Type B pancreatic cell (in vitro differentiated cells): ENCODE data around the gene ZMYND11. TPM values are rescaled to one million over a fixed set of nuclear protein-coding genes. Genes with fewer than 3 reads are reported as not detected.

Experiments used
- DNase-seq: peaks from one replicate; pipeline ENCODE4 v3.0.0; 2021; ENCODE audit warnings: mixed read lengths; ENCODE audit not compliant: unreplicated experiment; ENCODE audit errors: extremely low spot score
- H3K27ac Mint-ChIP-seq: 2 replicates; pipeline ENCODE4 v1.8.0; 2021; ENCODE audit warnings: mild to moderate bottlenecking, mixed read lengths
- H3K27me3 Mint-ChIP-seq: 2 replicates; pipeline ENCODE4 v1.8.0; 2021; ENCODE audit warnings: mixed read lengths
- H3K36me3 Mint-ChIP-seq: 2 replicates; pipeline ENCODE4 v1.8.0; 2021; ENCODE audit warnings: mixed read lengths
- H3K4me1 Mint-ChIP-seq: one replicate; pipeline ENCODE4 v1.8.0; 2021; ENCODE audit warnings: mixed read lengths; ENCODE audit not compliant: unreplicated experiment
- H3K4me3 Mint-ChIP-seq: 2 replicates; pipeline ENCODE4 v1.8.0; 2021; ENCODE audit warnings: mild to moderate bottlenecking, mixed read lengths
- H3K9me3 Mint-ChIP-seq: 2 replicates; pipeline ENCODE4 v1.8.0; 2021; ENCODE audit warnings: mixed read lengths
- total RNA-seq: library from RNA; stranded (reverse); gene quantifications from 2 replicates; pipeline ENCODE4 v1.2.1, GENCODE V29; 2021; ENCODE audit warnings: low replicate concordance
- TF ChIP-seq, protein P1 (sequence below): fragments of 200-600 bp; sonication (generic); conservative IDR thresholded peaks from 2 replicates; pipeline ENCODE4 v1.5.0; 2021; ENCODE audit warnings: antibody characterized with exemption, mild to moderate bottlenecking

Gene ZMYND11
- total RNA-seq, 1 donor from 2014 or later: 58.7 TPM

DNA sequence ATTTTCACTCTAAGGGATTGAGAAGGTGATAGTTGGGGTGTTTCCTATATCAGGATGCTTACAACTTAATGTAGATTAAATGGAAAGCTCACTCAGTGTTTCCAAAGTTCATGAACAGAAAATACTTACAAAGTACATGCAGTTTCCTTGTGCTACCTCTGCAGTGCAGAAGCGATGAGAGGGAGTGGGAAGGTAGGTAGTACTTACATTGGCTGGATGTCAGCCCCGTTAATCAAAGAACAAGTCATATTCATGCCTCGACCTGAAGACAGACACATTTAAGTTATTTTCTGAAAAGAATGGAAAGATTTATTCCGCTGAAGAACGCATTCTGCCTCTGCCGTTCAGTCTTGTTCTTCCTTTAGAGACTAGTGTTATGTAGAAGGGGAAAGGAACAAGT lies 93.1 kb downstream of the ZMYND11 start:
- DNase-seq: no peak
- no peaks in the 10 kb centered on the region for H3K27me3 Mint-ChIP-seq
- H3K27ac Mint-ChIP-seq: no peak overlapping the region
- H3K4me3 Mint-ChIP-seq: no peak overlapping the region
- H3K9me3 Mint-ChIP-seq: no peaks in the 10 kb centered on the region
- peaks cover 8% of the 10 kb centered on the region for H3K36me3 Mint-ChIP-seq
- TF ChIP-seq, protein P1, sequence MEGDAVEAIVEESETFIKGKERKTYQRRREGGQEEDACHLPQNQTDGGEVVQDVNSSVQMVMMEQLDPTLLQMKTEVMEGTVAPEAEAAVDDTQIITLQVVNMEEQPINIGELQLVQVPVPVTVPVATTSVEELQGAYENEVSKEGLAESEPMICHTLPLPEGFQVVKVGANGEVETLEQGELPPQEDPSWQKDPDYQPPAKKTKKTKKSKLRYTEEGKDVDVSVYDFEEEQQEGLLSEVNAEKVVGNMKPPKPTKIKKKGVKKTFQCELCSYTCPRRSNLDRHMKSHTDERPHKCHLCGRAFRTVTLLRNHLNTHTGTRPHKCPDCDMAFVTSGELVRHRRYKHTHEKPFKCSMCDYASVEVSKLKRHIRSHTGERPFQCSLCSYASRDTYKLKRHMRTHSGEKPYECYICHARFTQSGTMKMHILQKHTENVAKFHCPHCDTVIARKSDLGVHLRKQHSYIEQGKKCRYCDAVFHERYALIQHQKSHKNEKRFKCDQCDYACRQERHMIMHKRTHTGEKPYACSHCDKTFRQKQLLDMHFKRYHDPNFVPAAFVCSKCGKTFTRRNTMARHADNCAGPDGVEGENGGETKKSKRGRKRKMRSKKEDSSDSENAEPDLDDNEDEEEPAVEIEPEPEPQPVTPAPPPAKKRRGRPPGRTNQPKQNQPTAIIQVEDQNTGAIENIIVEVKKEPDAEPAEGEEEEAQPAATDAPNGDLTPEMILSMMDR: no peak
- H3K4me1 Mint-ChIP-seq: no peaks in the 10 kb centered on the region

DNA sequence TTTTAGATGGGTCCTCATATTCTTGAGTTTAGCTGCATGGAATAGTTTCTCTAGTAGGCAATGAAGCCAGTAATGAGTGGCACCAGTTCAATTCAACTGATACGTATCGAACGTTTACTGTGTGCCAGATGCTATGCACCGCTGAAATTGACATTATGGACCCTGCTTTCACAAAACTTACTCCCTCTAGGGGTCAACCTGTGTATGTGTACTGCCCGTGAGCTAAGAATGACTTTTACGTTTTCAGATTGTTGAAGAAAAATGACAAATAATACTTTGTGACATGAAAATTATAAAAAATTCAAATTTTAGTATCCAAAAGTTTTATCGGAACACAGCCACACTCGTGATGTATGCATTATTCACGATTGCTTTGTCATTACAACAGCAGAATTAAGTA lies 95.5 kb downstream of the ZMYND11 start:
- no peaks in the 10 kb centered on the region for H3K27me3 Mint-ChIP-seq
- peaks cover 8% of the 10 kb centered on the region for H3K36me3 Mint-ChIP-seq
- H3K4me3 Mint-ChIP-seq: no peak overlapping the region
- peaks cover 11% of the 10 kb centered on the region for H3K4me1 Mint-ChIP-seq
- TF ChIP-seq, protein P1: peak; percentile 73
- no peak for DNase-seq
- no peak overlapping the region for H3K27ac Mint-ChIP-seq
- no peaks in the 10 kb centered on the region for H3K9me3 Mint-ChIP-seq

DNA sequence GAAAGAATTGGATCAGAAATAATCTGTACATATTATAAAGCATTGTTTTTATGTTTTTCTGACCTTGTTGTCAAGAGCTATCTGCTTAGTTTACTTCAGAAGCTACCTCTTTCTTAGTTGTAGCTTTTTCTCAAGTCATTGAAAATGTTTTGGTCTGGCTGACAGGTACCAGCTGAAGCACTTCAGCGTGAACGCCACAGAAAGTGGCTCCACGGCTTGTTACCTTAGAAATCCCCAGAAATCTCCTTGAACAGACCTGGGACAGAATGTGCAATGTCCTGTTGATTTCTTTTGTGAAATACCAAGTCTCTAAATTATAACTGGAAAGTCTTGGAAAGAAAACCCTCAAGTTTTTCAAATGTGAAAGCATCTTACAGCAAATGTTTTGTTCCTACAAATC lies 96.8 kb downstream of the ZMYND11 start:
- peaks cover 15% of the 10 kb centered on the region for H3K4me1 Mint-ChIP-seq
- TF ChIP-seq, protein P1: no peak
- no peak overlapping the region for H3K4me3 Mint-ChIP-seq
- H3K27ac Mint-ChIP-seq: no peak overlapping the region
- no peak for DNase-seq
- H3K27me3 Mint-ChIP-seq: no peaks in the 10 kb centered on the region
- H3K36me3 Mint-ChIP-seq: peaks cover 8% of the 10 kb centered on the region
- no peaks in the 10 kb centered on the region for H3K9me3 Mint-ChIP-seq

DNA sequence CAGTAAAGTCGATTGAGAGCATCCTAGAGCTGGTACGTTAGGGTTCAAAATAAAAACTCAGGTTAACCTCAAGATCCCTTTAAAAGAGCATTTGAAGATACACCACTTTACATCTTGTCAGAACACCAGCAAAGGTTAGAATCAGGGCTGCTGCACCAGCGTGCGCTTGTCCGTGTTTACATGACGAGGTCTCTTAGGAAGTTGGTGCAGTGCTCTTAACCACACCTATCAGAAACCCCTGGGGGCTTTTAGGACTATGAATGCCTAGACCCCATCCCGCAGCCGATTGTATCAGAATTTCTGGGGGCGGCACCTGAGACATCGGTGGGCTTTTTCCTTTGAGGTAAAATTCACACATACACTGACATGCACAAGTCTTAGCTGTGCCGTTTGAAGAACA lies 97.6 kb downstream of the ZMYND11 start:
- Mint-ChIP-seq H3K9me3 (no peaks in the 10 kb centered on the region), H3K4me3 (no peak overlapping the region), H3K27ac (no peak overlapping the region), H3K36me3 (peaks cover 8% of the 10 kb centered on the region), H3K4me1 (peaks cover 15% of the 10 kb centered on the region), H3K27me3 (no peaks in the 10 kb centered on the region)
- TF ChIP-seq, protein P1: no peak
- DNase-seq: no peak

DNA sequence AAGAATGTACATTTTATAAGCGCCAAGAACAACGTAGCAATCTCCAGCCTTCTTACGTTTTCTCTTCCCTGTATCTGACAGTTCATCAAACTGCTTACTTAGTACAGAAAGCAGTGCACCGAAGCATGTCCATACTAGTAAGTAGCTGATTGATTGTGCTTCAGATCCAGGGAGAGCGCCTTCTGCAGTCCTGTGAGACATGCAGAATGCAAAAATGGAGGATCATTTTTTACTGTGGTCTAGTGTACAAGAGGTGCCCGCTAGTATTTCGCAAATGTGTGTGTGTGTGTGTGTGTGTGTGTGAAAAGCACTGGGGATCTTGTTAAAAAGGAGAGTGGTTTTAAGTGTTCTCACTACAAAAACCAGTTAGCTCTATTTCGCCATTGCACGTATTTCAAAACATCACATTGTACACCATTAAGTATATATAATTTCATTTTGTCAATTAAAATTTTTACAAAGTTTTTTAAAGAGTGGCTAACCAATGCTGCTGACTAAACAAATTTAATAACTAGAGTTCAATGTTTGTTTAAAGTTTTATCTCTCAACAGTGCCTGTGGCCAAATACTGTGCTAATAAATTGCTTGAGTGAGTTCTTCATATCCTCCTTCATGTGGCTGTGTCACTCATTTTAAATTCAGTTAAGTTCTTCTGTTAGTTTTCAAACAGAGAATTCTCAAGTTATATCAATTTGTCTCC lies 99.6 kb downstream of the ZMYND11 start:
- H3K9me3 Mint-ChIP-seq: no peaks in the 10 kb centered on the region
- peak overlapping the region; percentile 24 for H3K27ac Mint-ChIP-seq
- H3K4me3 Mint-ChIP-seq: no peak overlapping the region
- H3K36me3 Mint-ChIP-seq: peaks cover 11% of the 10 kb centered on the region
- H3K4me1 Mint-ChIP-seq: peaks cover 15% of the 10 kb centered on the region
- TF ChIP-seq, protein P1: no peak
- no peak for DNase-seq
- no peaks in the 10 kb centered on the region for H3K27me3 Mint-ChIP-seq
